GM19438 (cell line): ENCODE measurements around the gene SIGLEC6.

ENCODE experiments used
- ATAC-seq: cut with Tn5 transposase; IDR thresholded peaks from one replicate; pipeline ENCODE4 v1.9.1; 2021; ENCODE audit warnings: low read depth; ENCODE audit not compliant: unreplicated experiment

SIGLEC6 gene

GRCh38 chr19:51478381-51479234 lies 52.9 kb downstream of the SIGLEC6 start, which contains the start of gene CEACAM18:
TSS of gene CEACAM18 (plus strand) at chr19:51478539.
- ATAC-seq: no peak

DNA sequence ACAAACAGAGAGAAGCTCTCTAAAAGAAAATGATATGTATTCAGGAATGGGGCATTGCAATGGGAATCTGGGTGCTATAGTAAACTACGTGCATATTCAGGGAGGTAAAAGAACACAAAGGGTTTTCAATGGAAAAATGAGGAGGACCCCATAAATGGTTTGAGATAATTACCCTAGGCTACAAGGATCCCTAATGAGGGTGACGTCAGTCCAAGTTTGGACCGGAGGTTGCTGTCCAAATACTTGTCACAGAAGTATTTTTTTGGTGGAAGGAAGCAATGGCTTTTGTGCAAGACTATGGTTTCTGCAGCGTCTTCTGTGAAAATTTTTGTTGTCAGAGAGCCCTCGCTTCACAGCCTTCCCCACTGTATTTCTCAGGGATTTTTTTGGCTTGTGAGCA lies 54.1 kb downstream of the SIGLEC6 start:
- no peak for ATAC-seq

GRCh38 chr19:51476164-51476563 lies 55.3 kb downstream of the SIGLEC6 start:
- no peak for ATAC-seq

DNA sequence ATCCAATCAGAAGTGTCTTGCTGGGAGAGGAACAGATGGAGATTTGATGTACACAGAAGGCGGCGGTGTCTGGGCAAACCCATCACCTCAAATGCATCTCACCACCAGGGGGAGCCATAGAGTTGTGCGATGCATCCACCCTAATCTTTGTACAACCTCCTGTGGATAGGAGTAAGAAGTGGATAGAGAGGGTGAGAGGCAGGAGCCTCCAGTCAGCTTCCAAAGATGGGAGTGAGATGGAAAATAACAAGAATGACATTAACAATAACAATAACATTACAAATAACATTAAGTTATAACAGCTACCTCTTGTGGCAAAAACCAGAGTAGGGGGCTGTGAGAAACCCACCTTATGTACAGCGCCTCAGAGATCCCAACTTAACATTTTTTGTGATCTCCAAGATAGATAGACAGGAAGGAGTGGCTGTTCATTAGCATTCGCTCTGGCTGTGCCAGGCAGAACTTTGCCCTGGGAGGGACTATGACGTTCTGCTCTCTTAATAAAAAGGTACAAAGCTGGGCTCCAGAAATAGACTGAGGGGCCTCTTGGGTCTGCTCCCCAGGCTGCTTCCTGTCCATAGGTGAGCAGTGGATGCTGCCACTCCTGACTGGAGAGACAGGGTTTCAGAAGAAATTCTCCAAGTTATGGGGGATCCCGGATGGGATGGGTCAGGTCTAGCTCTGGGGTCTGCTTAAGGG lies 58.3 kb downstream of the SIGLEC6 start:
- ATAC-seq: no peak

- ATAC-seq: no peak
Measured at GRCh38 chr19:51472607-51473006, 58.9 kb downstream of the SIGLEC6 start.

GRCh38 chr19:51471527-51471926 lies 59.9 kb downstream of the SIGLEC6 start:
- ATAC-seq: no peak

DNA sequence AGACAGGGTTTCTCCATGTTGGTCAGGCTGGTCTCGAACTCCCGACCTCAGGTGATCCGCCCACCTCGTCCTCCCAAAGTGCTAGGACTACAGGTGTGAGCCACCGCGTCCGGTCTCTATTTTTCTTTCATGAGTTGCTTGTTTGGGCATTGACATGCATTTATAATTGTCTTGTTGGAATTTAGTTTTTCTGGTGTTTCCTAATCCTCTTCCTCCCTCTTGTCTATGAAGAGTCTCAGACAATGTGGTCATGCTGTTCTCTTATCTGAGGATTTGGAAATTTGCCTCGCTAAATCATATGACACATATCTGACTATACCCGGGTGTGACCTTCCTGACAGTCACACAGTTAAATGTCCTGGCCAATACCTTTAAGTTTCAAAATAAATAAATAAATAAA lies 60.5 kb downstream of the SIGLEC6 start:
- no peak for ATAC-seq

DNA sequence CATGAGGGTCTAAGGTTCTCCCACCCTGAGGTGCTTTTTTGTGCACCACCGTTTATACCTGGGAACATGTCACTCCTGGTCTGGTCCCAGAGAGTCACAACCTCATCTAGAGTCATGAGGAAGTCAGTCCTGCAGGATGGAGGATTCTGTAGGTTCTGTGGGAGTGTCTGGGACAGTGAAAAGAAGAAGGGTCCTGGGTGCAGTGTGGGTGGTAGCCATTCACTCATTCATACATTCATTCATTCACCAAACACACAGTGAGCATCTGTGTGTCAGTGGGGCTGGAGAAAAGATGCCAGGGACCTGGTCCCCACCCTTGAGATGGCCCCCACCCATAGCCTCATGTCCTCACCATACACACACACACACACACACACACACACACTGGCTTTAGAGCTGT lies 61.8 kb downstream of the SIGLEC6 start:
- no peak for ATAC-seq

GRCh38 chr19:51469162-51469561 lies 62.3 kb downstream of the SIGLEC6 start:
- no peak for ATAC-seq

DNA sequence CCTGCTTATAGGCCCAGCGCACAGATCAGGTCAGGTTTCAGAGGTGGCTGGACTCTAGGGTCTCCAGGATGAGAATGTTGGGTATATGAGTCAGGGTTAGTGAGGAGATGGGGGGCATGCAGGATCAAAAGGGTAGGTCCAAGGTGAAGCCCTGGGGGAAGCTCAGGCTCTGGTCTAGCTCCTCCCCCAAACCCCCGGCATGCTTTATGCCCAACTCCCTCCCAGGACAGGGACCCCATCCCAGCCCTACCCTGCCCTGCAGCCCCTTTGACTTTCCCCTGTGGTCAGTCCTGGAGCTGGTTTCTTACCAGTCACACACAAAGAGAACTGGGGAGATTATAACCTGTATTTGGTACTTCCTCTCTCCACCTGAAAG lies 62.9 kb downstream of the SIGLEC6 start:
- ATAC-seq: no peak

- no peak for ATAC-seq
Measured at GRCh38 chr19:51467864-51468544, 63.5 kb downstream of the SIGLEC6 start.
